SU-DHL-6 (cell line): ENCODE measurements around the gene CD99L2.

Experiments
- CTCF ChIP-seq: fragments of 200-600 bp; sonication (generic); IDR thresholded peaks from one replicate; pipeline ENCODE4 v1.5.1; 2017; ENCODE audit warnings: antibody characterized with exemption, mild to moderate bottlenecking, low read length, moderate library complexity; ENCODE audit not compliant: insufficient read depth, poor library complexity, severe bottlenecking
- EZH2phosphoT487 ChIP-seq: fragments of 200-600 bp; sonication (generic), shearing (Covaris generic); conservative IDR thresholded peaks from 2 replicates; pipeline ENCODE4 v1.6.1; 2018; ENCODE audit warnings: mild to moderate bottlenecking, antibody characterized with exemption, low read length, moderate library complexity, mixed read lengths

DNA sequence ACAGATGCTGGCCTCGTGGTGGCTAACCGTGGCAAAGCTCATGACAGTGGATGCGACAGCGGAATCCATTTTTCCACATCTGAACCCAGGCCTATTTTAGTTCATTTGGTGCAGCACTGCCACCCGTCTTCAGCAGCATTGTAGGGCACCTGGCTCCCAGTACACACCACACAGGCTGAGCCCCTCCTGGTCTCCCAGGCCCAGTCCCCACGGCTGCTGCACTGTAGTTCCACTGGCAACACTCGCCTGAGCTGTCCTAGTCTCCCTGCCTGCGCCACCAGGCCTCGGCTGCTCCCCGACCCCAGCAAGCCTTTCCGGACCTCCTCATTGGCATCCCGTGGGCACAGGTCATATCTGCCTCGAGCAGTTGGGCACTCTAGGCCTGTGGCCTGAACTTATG is 129.1 kb downstream of the CD99L2 start:
- TF ChIP-seq CTCF (no peak), EZH2phosphoT487 (no peak)
